Duodenal mucosa (tissue), 2 donors: ENCODE measurements around the gene MAPRE2.

ENCODE experiments used
- H3K27ac ChIP-seq: one replicate; pipeline ENCODE4 v1.7.0; 2013; ENCODE audit warnings: low read depth, low read length
- H3K27me3 ChIP-seq, 2 donors: one replicate each; pipeline ENCODE4 v1.7.0; 2013; ENCODE audit warnings: low read length in 2 of 2, control low read depth in 1 of 2; ENCODE audit not compliant: insufficient read depth in 2 of 2, control insufficient read depth in 1 of 2
- H3K36me3 ChIP-seq, 2 donors: one replicate each; pipeline ENCODE4 v1.7.0; 2013; ENCODE audit warnings: low read length in 2 of 2, control low read depth in 1 of 2; ENCODE audit not compliant: insufficient read depth in 2 of 2, control insufficient read depth in 1 of 2
- H3K4me1 ChIP-seq, 2 donors: one replicate each; pipeline ENCODE4 v1.7.0; 2013; ENCODE audit warnings: low read length in 2 of 2, control low read depth in 1 of 2; ENCODE audit not compliant: insufficient read depth in 2 of 2, control insufficient read depth in 1 of 2
- H3K4me3 ChIP-seq, 2 donors: one replicate each; pipeline ENCODE4 v1.7.0; 2013; ENCODE audit warnings: low read length in 2 of 2, low read depth in 1 of 2
- H3K9ac ChIP-seq, 2 donors: one replicate each; pipeline ENCODE4 v1.7.0; 2013; ENCODE audit warnings: low read length in 2 of 2, low read depth in 1 of 2
- H3K9me3 ChIP-seq, 2 donors: one replicate each; pipeline ENCODE4 v1.7.0; 2013; ENCODE audit warnings: low read length in 2 of 2, control low read depth in 1 of 2; ENCODE audit not compliant: control insufficient read depth in 1 of 2

MAPRE2 gene

DNA sequence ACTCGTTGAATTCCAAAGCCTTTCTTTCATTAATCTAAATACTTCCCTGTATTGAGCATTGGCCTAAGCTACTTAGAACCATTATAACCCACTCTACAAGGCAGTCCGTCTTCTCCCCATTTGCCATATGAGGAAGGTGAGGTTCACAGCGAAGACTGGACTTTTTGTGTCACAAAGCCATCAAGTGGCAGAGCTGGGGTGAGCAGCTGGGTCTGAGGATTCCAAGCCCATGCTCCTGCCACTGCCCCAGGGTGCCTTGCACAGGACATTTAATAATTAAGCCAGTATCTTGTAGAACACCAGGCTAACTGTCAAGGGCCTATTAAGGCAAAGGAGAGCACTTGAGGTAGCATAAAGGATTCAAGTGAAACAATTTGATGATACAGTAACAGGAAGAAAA is 130.8 kb downstream of the MAPRE2 start:
- Histone ChIP-seq H3K4me3 (no peak overlapping the region), H3K36me3 (no peaks in the 10 kb centered on the region), H3K9ac (no peak overlapping the region), H3K4me1 (peaks cover 0 to 12% of the 10 kb centered on the region in 2 donors), H3K9me3 (no peaks in the 10 kb centered on the region), H3K27me3 (no peaks in the 10 kb centered on the region), H3K27ac (no peak overlapping the region)

DNA sequence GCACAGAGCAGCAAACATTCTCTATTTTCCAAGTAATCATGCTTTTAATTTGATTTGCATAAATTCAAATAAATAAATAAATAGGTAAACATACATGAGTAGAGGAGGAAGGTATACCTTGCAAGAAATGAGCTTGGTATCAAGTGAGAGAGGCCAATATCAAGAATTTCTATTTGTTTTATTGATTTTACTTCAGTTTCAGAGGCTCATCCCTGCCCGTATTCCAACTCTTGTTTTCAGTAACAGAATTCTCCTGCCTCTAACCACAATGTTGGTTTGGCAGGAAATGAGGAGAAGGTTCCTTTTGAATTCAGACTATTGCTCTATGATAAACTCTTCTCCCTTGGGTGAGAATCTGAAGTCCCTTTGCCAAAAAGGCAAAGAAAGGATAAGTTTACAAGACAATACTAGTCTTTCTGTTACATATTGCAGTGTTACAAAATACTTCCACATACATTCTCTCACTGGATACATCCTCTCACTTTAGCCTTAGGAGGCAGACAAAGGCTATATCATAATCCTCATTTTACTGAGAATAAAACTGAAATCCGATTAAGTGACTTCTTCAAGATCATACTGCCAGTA is 131.3 kb downstream of the MAPRE2 start:
- no peak overlapping the region for H3K4me3 ChIP-seq
- peaks cover 0 to 12% of the 10 kb centered on the region in 2 donors for H3K4me1 ChIP-seq
- no peaks in the 10 kb centered on the region for H3K36me3 ChIP-seq
- H3K9ac ChIP-seq = no peak overlapping the region
- H3K9me3 ChIP-seq = no peaks in the 10 kb centered on the region
- H3K27me3 ChIP-seq = no peaks in the 10 kb centered on the region
- H3K27ac ChIP-seq = no peak overlapping the region

DNA sequence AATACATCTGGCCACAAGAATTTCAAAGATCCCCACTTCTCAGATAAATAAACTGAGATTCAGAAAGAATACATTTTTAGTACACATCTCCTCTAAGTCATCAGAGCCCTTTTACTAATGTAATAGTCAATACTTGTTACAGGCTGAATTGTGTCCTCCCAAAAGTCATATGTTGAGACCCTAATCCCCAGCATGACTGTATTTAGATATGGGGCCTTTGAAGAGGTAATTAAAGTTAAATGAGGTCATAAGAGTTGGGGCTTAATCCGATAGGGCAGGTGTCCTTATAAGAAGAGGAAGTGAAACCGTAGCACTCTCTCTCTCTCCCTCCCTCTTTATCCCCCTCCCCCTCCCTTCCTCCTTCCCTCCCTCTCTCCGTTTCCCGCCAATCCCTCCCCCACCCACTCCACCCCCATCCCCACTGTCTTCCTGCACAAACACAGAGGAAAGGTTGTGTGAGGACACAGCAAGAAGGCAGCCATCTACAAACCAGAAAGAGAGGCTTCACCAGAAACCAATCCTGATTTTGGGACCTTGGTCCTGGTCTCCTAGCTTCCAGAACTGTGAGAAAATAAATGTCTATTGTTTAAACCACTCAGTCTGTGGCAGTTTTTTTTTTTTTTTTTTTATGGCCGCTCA is 133.0 kb downstream of the MAPRE2 start:
- Histone ChIP-seq H3K9me3 (no peaks in the 10 kb centered on the region), H3K9ac (no peak overlapping the region)

DNA sequence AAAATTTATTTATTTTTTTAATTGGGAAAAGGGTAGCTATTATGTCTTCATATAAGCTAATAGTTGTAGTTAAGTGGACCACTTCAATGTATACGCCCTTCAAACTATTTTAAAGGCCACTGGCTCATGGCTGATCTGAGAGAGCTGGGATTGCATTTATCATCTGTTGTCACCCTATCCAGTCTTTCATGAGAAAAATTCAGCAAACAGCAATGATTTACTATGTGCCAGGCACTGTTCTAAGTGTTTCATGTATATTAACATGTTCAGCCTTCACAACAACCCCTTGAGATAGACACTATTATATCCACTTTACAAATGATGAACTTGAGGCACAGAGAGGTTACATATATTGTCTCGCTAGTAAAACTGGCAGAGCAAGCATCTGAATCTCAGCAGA is 133.5 kb downstream of the MAPRE2 start:
- Histone ChIP-seq H3K9ac (no peak overlapping the region), H3K27ac (no peak overlapping the region), H3K9me3 (no peaks in the 10 kb centered on the region), H3K4me1 (peaks cover 0 to 12% of the 10 kb centered on the region in 2 donors), H3K27me3 (no peaks in the 10 kb centered on the region), H3K4me3 (no peak overlapping the region), H3K36me3 (no peaks in the 10 kb centered on the region)

More for the DNA sequence above, 133.0 kb downstream of the MAPRE2 start:
- H3K4me1 ChIP-seq = peaks cover 0 to 12% of the 10 kb centered on the region in 2 donors
- no peak overlapping the region for H3K27ac ChIP-seq
- H3K4me3 ChIP-seq = no peak overlapping the region
- no peaks in the 10 kb centered on the region for H3K27me3 ChIP-seq
- no peaks in the 10 kb centered on the region for H3K36me3 ChIP-seq

DNA sequence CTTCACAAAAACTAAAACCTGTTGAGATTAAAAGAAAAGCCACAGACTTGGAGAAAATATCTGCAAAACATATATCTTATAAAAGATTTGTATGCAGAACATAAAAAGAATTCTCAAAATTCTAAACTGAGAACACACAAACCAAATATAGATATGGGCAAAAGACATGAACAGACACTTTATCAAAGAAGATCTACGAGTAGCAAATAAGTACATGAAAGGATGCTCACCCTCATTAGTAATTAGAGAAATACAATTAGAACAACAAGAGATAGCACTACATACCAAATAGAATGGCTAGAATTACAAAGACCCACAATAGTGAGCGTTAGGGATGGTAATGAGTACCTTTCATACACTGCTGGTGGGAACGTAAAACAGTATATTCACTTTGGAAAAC is 135.7 kb downstream of the MAPRE2 start:
- Histone ChIP-seq H3K9ac (no peak overlapping the region), H3K27ac (no peak overlapping the region), H3K4me3 (no peak overlapping the region), H3K9me3 (no peaks in the 10 kb centered on the region), H3K27me3 (no peaks in the 10 kb centered on the region), H3K36me3 (no peaks in the 10 kb centered on the region), H3K4me1 (peaks cover 0 to 6% of the 10 kb centered on the region in 2 donors)

DNA sequence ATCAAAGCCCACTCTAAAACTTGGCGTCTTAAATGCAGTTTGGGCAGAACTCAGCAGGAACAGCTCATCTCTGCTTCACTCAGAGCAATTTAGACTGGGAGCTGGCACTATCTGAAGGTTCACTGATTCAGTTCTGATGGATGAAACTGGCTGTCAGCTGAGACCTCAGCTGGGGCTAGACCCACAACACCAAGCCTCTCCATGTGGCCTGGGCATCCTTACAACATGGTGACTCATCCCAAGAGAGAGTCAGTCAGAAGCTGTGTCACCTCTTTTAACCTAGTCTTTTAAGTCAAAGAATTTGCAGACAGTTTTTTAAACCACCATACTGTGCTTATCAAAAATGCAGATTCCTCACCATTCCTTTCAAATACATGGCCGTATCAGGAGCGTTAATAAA is 137.0 kb downstream of the MAPRE2 start:
- Histone ChIP-seq H3K27ac (no peak overlapping the region), H3K27me3 (no peaks in the 10 kb centered on the region), H3K4me3 (no peak overlapping the region), H3K36me3 (no peaks in the 10 kb centered on the region), H3K4me1 (peaks cover 0 to 6% of the 10 kb centered on the region in 2 donors), H3K9me3 (no peaks in the 10 kb centered on the region), H3K9ac (no peak overlapping the region)

DNA sequence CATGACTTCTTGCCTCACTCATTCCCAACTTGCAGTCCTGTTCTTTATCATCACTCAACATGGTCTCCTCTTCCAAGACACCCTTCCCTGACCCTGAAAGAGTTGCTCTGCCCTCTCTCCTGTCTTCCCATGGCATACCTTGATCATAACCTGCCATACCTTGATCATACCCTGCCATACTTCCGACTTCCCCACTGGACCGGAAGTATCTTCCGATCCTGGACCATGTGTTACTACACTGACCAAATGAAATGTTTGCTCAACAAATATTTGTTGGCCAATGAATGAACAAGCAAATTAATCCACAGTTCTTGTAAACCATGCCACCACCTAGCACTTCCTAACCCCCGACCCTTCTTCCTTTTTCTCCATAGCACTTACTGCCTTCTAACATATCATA is 138.7 kb downstream of the MAPRE2 start:
- H3K9ac ChIP-seq = no peak overlapping the region
- H3K4me3 ChIP-seq = no peak overlapping the region
- no peaks in the 10 kb centered on the region for H3K9me3 ChIP-seq
- H3K27me3 ChIP-seq = no peaks in the 10 kb centered on the region
- no peaks in the 10 kb centered on the region for H3K4me1 ChIP-seq
- H3K36me3 ChIP-seq = no peaks in the 10 kb centered on the region
- no peak overlapping the region for H3K27ac ChIP-seq

DNA sequence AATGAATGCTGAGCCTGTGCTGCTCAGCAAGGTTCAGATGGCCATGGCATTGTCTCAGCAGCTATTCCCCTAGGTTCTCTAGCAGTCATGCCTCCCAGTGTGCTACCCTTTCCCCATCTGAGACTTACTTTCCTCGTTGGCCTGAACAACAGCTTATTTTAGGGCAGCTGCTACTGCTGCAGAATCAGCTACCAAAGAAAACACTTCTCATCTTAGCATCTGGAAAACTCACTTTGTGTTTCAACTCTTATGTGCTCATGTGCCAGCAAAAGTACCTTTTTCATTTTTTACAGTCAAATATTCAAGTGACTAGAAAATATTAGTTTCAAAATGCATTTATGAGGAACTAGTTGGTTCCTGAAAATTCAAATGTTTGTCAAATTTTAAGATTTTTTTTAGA is 139.2 kb downstream of the MAPRE2 start:
- H3K27ac ChIP-seq = no peak overlapping the region
- H3K4me3 ChIP-seq = no peak overlapping the region
- no peaks in the 10 kb centered on the region for H3K36me3 ChIP-seq
- no peak overlapping the region for H3K9ac ChIP-seq
- H3K9me3 ChIP-seq = no peaks in the 10 kb centered on the region
- H3K27me3 ChIP-seq = no peaks in the 10 kb centered on the region
- no peaks in the 10 kb centered on the region for H3K4me1 ChIP-seq

DNA sequence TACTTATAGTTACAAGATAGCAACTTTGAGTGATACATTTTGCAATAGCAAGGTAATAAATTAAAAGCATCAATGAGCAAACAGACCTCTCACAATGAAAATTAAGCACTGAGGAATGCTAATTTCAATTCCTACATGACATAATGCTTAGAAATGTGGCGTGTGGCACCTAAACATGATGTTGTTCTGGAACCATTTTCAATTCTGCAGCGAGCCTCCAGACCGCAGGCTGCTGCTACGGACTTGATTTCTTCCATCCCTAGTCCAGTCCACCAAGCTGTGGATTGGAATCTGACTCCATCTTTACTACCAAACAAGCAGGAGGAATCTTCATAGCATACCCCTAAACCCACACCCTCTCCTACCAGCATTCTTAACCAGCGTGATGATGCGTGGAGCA is 140.9 kb downstream of the MAPRE2 start:
- H3K27ac ChIP-seq = no peak overlapping the region
- no peaks in the 10 kb centered on the region for H3K27me3 ChIP-seq
- H3K4me1 ChIP-seq = no peaks in the 10 kb centered on the region
- no peaks in the 10 kb centered on the region for H3K36me3 ChIP-seq
- no peak overlapping the region for H3K4me3 ChIP-seq
- no peak overlapping the region for H3K9ac ChIP-seq
- H3K9me3 ChIP-seq = no peaks in the 10 kb centered on the region

DNA sequence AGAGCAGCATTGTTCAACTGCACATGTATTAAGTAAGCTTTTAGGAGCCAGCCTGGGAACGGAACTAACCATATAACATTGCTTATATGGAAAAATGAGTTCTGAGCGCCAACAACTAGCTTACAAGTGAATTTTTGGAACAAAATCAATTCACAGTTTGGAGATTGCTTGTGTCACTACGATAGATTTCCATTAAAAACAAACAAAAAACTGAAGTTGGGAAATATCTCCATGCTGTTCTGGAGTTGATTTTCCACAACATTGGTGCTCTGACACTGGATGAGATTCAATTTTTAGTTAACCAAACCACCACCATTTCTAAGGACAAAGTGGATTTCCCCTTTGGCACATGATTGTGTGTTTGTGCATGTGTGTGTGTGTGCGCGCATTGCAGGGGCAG is 142.7 kb downstream of the MAPRE2 start:
- H3K4me3 ChIP-seq = no peak overlapping the region
- H3K4me1 ChIP-seq = no peaks in the 10 kb centered on the region
- H3K9me3 ChIP-seq = no peaks in the 10 kb centered on the region
- no peaks in the 10 kb centered on the region for H3K36me3 ChIP-seq
- no peak overlapping the region for H3K9ac ChIP-seq
- H3K27ac ChIP-seq = no peak overlapping the region
- no peaks in the 10 kb centered on the region for H3K27me3 ChIP-seq
